Loucy (cell line): ENCODE measurements around the gene RNU6-1.

Experiments used
- CTCF ChIP-seq: fragments of 200-600 bp; sonication (generic); conservative IDR thresholded peaks from 2 replicates; pipeline ENCODE4 v1.5.1; 2014; ENCODE audit warnings: mild to moderate bottlenecking, antibody characterized with exemption, low read length
- EZH2phosphoT487 ChIP-seq: fragments of 200-600 bp; IDR thresholded peaks from 2 replicates; pipeline ENCODE4 v1.6.1; 2018; ENCODE audit warnings: antibody characterized with exemption, mild to moderate bottlenecking, moderate library complexity, borderline replicate concordance

DNA sequence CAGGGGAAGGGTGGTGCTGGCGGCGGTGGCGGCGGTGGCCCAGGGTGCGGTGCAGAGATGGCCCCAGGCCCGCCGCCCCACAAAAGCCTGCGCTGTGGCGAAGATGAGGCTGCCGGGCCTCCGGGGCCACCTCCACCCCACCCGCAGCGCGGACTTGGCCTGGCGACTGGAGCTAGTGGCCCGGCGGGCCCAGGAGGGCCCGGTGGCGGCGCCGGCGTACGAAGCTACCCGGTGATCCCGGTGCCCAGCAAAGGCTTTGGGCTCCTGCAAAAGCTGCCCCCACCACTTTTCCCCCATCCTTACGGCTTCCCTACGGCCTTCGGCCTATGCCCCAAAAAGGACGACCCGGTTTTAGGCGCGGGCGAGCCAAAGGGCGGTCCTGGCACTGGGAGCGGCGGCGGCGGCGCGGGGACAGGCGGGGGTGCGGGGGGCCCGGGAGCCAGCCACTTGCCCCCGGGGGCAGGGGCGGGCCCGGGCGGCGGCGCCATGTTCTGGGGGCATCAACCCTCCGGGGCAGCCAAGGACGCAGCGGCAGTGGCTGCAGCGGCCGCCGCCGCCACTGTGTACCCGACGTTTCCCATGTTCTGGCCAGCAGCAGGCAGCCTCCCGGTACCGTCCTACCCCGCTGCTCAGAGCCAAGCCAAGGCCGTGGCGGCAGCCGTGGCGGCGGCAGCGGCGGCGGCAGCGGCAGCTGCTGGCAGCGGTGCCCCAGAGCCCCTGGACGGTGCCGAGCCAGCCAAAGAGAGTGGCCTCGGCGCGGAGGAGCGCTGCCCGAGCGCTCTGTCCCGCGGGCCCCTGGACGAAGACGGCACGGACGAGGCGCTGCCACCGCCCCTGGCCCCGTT lies 12.9 kb downstream of the RNU6-1 start:
- TF ChIP-seq CTCF (no peak), EZH2phosphoT487 (no peak)
